ENCODE results near the gene TPD52L1.

TPD52L1 gene

DNA sequence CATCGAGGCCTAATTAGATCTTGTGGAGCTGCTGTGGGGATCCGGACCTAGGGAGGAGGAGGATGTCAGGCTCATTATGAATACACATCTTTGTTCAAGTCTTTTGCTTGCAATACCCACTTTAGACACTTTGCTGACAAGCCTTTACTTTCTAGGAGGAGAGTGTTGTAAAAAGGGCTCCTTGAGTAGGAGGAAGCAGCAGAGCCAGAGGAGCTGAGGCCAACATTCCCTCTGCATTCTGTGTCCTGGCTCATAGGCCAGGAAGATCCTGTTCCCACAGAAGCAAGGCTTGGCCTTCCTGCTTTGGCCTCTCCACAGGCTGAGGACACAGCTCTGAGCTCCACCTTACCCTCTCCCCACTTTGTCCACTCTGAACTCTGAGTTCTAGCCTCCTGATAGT, 67.1 kb downstream of the TPD52L1 start:
- H3K4me3 ChIP-seq (ENCODE audit: low read length) = no peak overlapping the region

DNA sequence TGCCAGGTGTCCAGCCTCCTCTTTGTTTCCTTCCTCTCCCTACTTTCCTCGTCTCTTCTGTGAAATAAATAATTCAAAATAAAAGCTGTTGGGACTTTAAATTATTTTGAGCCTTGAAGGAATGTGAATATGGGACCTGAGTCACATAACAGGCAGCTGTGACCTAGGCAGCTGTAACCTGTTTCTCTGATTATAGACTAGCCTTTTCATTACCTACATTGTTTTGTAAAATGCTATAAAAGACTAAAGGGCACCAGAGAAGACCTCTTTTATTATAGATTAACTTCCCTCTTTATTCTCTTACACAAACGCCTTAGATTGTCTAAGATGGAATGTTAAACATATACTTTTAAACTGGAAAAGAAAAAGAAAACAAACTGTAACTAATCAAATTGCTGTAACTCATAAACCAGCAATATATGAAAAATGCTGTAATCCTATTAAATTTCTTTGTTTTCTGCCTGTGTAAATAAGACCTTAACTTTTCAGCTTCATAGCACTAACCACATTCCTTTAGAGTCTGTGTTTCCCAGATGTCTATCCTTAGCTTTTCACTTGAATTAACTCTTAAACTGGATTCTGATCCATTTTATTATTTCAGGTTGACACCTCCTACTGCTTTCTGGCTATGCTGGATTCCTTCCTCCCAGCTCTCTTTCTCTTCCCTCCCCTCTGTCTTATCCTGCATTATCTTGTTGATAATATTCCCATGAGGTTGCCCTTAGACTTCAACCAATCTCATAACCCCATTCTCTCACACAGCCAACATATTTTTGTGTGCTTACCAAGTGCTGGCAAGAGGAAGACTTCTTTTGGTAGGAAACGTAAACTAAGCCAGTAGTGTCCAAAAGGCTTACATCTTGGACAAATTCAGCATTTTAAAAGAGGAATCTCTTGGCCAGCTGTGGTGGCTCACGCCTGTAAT, 69.2 kb downstream of the TPD52L1 start:
- Histone ChIP-seq H4K20me1 (ENCODE audit: control insufficient read depth, insufficient read depth, low read depth, low read length) (no peaks in the 10 kb centered on the region), H3K79me2 (ENCODE audit: control insufficient read depth, low read length) (no peaks in the 10 kb centered on the region), H3F3A (ENCODE audit: control insufficient read depth, insufficient read depth) (no peaks in the 10 kb centered on the region), H3K9me2 (replicated peaks; ENCODE audit: control insufficient read depth, low read length) (no peaks in the 10 kb centered on the region), H3K27ac (ENCODE audit: low read depth, low read length) (no peak overlapping the region), H3K4me3 (ENCODE audit: low read length) (no peak overlapping the region), H3K27me3 (ENCODE audit: control insufficient read depth, low read length) (no peaks in the 10 kb centered on the region), H3K36me3 (ENCODE audit: control insufficient read depth, low read length) (no peaks in the 10 kb centered on the region), H3K9me3 (ENCODE audit: control insufficient read depth, insufficient read depth, low read length) (no peaks in the 10 kb centered on the region), H3K4me1 (ENCODE audit: control insufficient read depth, low read length) (no peaks in the 10 kb centered on the region), H3K4me2 (ENCODE audit: low read length) (no peak overlapping the region)
- TF ChIP-seq EZH2phosphoT487 (IDR thresholded peaks at IDR 0.05; ENCODE audit: borderline replicate concordance, low read length) = no peak
- TF ChIP-seq CTCF (IDR thresholded peaks at IDR 0.05; ENCODE audit: low read depth, low read length, poor library complexity, severe bottlenecking) = no peak

More for the DNA sequence above, 67.1 kb downstream of the TPD52L1 start:
- no peaks in the 10 kb centered on the region for H4K20me1 ChIP-seq (ENCODE audit: control insufficient read depth, insufficient read depth, low read depth, low read length)
- H3K9me2 ChIP-seq (replicated peaks; ENCODE audit: control insufficient read depth, low read length) = no peaks in the 10 kb centered on the region
- no peaks in the 10 kb centered on the region for H3K4me1 ChIP-seq (ENCODE audit: control insufficient read depth, low read length)
- H3K27ac ChIP-seq (ENCODE audit: low read depth, low read length) = no peak overlapping the region
- H3K79me2 ChIP-seq (ENCODE audit: control insufficient read depth, low read length) = no peaks in the 10 kb centered on the region
- H3K36me3 ChIP-seq (ENCODE audit: control insufficient read depth, low read length) = no peaks in the 10 kb centered on the region
- H3K27me3 ChIP-seq (ENCODE audit: control insufficient read depth, low read length) = no peaks in the 10 kb centered on the region
- no peaks in the 10 kb centered on the region for H3K9me3 ChIP-seq (ENCODE audit: control insufficient read depth, insufficient read depth, low read length)
- no peak overlapping the region for H3K4me2 ChIP-seq (ENCODE audit: low read length)
- TF ChIP-seq EZH2phosphoT487 (IDR thresholded peaks at IDR 0.05; ENCODE audit: borderline replicate concordance, low read length) = no peak
- TF ChIP-seq CTCF (IDR thresholded peaks at IDR 0.05; ENCODE audit: low read depth, low read length, poor library complexity, severe bottlenecking) = no peak
- no peaks in the 10 kb centered on the region for H3F3A ChIP-seq (ENCODE audit: control insufficient read depth, insufficient read depth)

GRCh38 chr6:125224231-125224861, 70.8 kb downstream of the TPD52L1 start:
- Histone ChIP-seq H3K27ac (ENCODE audit: low read depth, low read length) (no peak overlapping the region), H4K20me1 (ENCODE audit: control insufficient read depth, insufficient read depth, low read depth, low read length) (no peaks in the 10 kb centered on the region), H3K36me3 (ENCODE audit: control insufficient read depth, low read length) (no peaks in the 10 kb centered on the region), H3F3A (ENCODE audit: control insufficient read depth, insufficient read depth) (no peaks in the 10 kb centered on the region), H3K9me2 (replicated peaks; ENCODE audit: control insufficient read depth, low read length) (no peaks in the 10 kb centered on the region), H3K27me3 (ENCODE audit: control insufficient read depth, low read length) (no peaks in the 10 kb centered on the region), H3K4me1 (ENCODE audit: control insufficient read depth, low read length) (no peaks in the 10 kb centered on the region), H3K4me3 (ENCODE audit: low read length) (no peak overlapping the region), H3K4me2 (ENCODE audit: low read length) (no peak overlapping the region), H3K79me2 (ENCODE audit: control insufficient read depth, low read length) (no peaks in the 10 kb centered on the region), H3K9me3 (ENCODE audit: control insufficient read depth, insufficient read depth, low read length) (no peaks in the 10 kb centered on the region)
- TF ChIP-seq EZH2phosphoT487 (IDR thresholded peaks at IDR 0.05; ENCODE audit: borderline replicate concordance, low read length) (no peak), CTCF (IDR thresholded peaks at IDR 0.05; ENCODE audit: low read depth, low read length, poor library complexity, severe bottlenecking) (no peak)
